DMS 273 (cell line): ENCODE measurements around the gene PSMC4.
A peak's percentile ranks its signal among the peaks of the same experiment; 100 is the strongest.

Experiments
- DNase-seq: peaks from one replicate; lab custom pipeline; 2025; ENCODE audit not compliant: unreplicated experiment; lab: John Stamatoyannopoulos, UW

PSMC4 gene

GRCh38 chr19:39987167-39987566, 16.2 kb downstream of the PSMC4 start:
- no peak for DNase-seq

GRCh38 chr19:39987596-39987995, 16.6 kb downstream of the PSMC4 start:
- DNase-seq: no peak

DNA sequence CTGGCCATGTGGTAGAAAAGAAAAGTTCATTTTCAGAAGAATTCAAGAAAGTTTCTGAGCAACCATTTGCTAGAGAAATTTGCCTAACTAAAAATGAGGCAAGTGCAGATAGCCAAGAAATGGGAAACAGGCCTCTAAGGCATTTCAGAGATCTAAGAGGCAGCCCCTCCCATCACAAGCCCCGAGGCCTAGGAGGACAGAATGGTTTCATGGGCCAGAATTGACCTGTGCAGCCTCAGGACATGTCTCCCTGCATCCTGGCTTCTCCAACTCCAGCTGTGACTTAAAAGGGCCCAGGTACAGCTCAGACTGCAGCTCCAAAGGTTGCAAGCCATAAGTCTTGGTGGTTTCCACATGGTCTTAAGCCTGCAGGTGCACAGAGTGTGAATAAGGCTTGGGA, 22.6 kb downstream of the PSMC4 start:
- DNase-seq: no peak

DNA sequence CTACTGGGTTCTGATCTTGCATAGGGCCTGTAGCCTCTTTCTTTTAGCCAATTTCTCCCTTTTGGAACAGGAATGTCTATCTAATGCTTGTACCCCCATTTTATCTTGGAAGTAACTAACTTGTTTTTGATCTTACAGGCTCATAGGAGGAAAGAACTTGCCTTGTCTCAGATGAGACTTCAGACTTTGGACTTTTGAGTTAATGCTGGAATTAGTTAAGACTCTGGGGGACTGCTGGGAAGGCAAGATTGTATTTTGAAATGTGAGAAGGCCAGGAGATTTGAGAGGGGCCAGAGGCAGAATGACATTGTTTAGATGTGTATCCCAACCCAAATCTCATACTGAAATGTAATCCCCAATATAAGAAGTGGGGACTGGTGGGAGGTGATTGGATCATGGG, 23.4 kb downstream of the PSMC4 start:
- DNase-seq: no peak

DNA sequence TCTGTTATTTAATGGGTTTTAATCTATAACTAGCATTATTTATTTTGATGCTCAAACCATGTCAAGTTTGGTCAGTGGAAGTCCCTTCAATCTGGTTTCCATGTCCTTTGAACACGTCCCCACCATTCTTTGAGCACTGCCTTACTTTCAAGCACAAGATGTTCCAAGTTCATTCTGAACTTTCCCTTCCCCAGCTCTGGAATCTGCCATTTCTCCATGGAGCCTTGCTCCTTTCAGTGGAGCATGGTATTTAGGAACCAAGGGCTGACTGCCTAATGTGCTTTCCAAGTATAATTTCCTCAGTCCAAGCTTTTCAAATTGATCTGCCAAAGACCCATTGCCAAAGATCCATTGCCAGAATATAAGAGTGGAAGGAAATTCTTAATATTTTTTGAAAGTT, 24.8 kb downstream of the PSMC4 start:
- no peak for DNase-seq

- peak; percentile 72 for DNase-seq
These were observed 25.3 kb downstream of the PSMC4 start for GRCh38 chr19:39996218-39996810.

DNA sequence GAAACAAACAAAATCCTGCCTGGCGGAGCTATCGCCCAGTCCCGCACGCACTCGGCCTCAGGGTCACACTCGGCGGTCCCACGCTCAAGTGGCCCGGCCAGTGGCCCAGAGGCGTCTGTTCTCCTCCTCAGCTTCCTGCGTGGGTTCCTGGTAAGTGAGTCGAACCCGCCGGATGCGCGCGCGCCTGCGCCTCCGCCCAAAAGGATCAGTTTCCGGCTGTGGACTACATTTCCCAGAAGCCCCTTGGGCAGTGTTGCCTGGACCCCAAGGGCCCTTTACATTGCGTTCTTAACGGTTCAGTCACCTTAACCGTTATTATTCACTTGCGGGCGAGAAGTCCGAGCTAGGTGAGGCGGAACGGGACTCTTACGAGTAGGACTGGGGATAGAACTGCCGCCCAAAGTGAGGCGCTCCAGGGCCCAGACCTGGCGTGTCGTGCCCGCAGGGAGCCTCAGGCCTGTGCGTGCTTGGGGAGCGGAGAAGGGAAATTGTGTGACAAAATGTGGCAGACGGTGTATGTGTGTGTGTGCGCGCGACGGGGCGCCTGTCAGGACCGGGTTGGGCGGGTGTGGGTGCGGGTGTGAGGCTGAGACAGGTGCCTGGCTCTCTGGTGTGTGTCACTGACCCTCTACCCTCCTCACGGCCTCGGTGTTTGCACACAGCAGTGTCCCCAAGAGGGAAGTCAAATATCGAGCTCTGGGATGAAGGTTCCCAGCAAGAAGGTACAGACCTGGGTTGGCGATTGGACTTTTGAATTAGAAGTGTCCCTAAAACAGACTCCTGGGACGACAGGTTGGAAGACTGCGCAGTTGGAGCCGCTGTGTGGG, 26.1 kb downstream of the PSMC4 start, which contains the start of gene ZNF546:
ZNF546 (plus strand) TSS at position 250 of the 827 bp plus-strand sequence. CDS start 1,267 bp downstream, outside the sequence.
- peak; percentile 93 for DNase-seq

DNA sequence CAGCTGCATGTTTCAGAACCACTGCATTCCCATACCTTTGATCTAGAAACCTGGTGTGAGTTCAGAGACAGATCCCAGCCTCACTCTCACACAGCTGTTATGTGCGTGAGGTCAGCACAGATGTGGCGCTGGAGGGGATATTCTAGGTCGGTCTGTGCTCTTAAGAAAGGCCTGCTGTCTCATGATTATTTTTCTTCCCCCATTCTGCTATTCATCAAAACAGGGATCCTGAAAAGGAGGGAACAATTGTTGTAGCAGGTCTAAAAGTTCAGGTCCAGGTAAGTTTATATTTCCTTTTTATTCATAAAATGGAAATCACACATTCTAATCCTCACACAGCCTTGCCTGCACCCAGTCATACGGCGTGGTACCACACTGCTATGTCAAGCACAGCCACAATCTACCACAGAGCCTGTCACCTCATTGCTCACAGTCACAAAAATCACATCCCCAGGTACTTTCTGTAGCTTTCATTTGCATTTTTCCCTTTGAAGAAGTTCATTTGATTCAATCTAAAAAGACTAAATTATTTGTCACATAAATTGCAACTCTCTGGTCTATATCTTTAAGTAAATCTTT, 26.8 kb downstream of the PSMC4 start:
- no peak for DNase-seq

- DNase-seq: no peak
These were observed 27.5 kb downstream of the PSMC4 start for GRCh38 chr19:39998501-39998900.

GRCh38 chr19:40005691-40006272, 34.8 kb downstream of the PSMC4 start:
- DNase-seq: no peak

GRCh38 chr19:40006273-40006691, 35.3 kb downstream of the PSMC4 start:
- DNase-seq: no peak

DNA sequence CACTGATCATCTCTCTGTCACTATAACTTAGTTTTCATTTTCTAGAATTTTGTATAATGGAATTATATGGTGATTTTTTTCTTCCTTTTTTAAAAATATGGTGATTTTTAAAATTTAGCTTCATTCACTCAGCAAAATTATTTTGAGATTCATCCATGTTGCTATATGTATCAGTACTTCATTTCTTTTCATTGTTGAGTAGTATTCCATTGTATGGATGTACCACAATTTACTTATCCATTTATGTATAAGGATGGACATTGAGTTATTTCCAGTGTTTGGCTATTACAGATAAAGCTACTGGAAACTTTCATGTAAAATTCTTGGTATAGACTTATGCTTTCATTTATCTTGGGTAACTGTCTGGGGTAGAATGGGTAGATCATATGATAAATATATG, 38.7 kb downstream of the PSMC4 start:
- no peak for DNase-seq

DNA sequence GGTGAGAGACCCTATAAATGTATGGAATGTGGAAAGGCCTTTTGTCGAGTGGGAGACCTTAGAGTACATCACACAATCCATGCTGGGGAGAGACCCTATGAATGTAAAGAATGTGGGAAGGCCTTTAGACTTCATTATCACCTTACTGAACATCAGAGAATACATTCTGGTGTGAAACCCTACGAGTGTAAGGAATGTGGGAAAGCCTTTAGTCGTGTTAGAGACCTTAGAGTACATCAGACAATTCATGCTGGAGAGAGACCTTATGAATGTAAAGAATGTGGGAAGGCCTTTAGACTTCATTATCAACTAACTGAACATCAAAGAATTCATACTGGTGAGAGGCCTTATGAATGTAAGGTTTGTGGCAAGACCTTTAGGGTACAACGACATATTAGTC, 43.0 kb downstream of the PSMC4 start:
- no peak for DNase-seq

DNA sequence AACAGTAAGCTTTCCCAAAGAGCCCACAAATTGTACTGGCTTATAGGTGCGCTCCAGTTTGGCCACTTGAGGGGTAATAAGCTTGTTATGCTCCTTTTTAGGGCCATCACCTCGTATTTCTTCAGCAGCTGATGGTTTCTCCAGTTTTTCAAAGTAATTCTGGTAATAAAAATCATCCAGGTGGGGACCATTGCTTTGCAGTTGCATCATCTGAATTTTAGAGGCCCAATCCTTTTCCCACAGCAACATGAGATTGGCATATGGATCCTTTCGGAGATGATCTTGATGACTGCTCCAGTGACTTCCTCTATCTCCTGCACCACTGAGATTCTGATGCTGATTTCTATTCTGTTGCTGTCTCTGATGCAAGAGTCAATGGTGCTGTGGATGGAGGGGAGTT, 53.0 kb downstream of the PSMC4 start:
- DNase-seq: no peak

GRCh38 chr19:40025938-40026596, 55.1 kb downstream of the PSMC4 start:
- no peak for DNase-seq

- no peak for DNase-seq
These were observed 55.6 kb downstream of the PSMC4 start for GRCh38 chr19:40026597-40026970.
